Sigmoid colon (tissue), 7 donors: Measurements from ENCODE around the gene GMDS. TPM values are rescaled to one million over a fixed set of nuclear protein-coding genes. Genes with fewer than 3 reads are reported as not detected.

Source experiments
- DNase-seq: peaks from one replicate; pipeline ENCODE4 v3.0.0-alpha.2; 2019
- H3K27ac ChIP-seq, 4 donors: fragments of 200-600 bp; sonication (generic); one replicate each; pipeline ENCODE4 v1.5.1; 2016 to 2019; ENCODE audit warnings: mild to moderate bottlenecking in 1 of 4
- H3K27me3 ChIP-seq, 3 donors: fragments of 200-600 bp; sonication (generic); one replicate each; pipeline ENCODE4 v1.5.1; 2019; ENCODE audit warnings: mild to moderate bottlenecking in 1 of 3
- H3K36me3 ChIP-seq, 4 donors: fragments of 200-600 bp; sonication (generic); one replicate each; pipeline ENCODE4 v1.5.1; 2016 to 2019
- H3K4me1 ChIP-seq, 4 donors: fragments of 200-600 bp; sonication (generic); one replicate each; pipeline ENCODE4 v1.5.1; 2017 to 2019
- H3K4me3 ChIP-seq, 4 donors: fragments of 200-600 bp; sonication (generic); one replicate each; pipeline ENCODE4 v1.5.1; 2017 to 2019; ENCODE audit warnings: mild to moderate bottlenecking in 2 of 4, moderate library complexity in 1 of 4
- H3K9me3 ChIP-seq, 4 donors: fragments of 200-600 bp in 3 of 4; sonication (generic) in 3 of 4; one replicate each; pipeline versions ENCODE4 v1.5.1 to v1.6.1; 2013 to 2019
- EP300 ChIP-seq, 4 donors: sonication (generic); formaldehyde crosslinking; IDR thresholded peaks; one replicate each; pipeline ENCODE4 v1.6.1; 2017; ENCODE audit warnings: antibody characterized with exemption in 4 of 4
- POLR2A ChIP-seq, 2 donors: fragments of 450-650 bp; IDR thresholded peaks; one replicate each; pipeline ENCODE4 v1.6.1; 2016; ENCODE audit warnings: antibody characterized with exemption in 2 of 2, mild to moderate bottlenecking in 2 of 2, moderate library complexity in 2 of 2
- POLR2AphosphoS5 ChIP-seq, 4 donors: sonication (generic); formaldehyde crosslinking; IDR thresholded peaks; one replicate each; pipeline ENCODE4 v1.6.1; 2017; ENCODE audit warnings: antibody characterized with exemption in 4 of 4
- WGBS, 2 donors: extraction: QIAGEN DNeasy Blood & Tissue Kit; methylation state at CpG; one replicate each; pipeline ENCODE4 v1.1.7; 2013; 5-methylcytosine and 5-hydroxymethylcytosine counted together
- intact Hi-C: fragments of 100-400 bp; cut with DNase I; formaldehyde crosslinking; loops from one replicate; pipeline ENCODE4 v1.15.1; 2023
- polyA plus RNA-seq, 3 donors: library from polyadenylated mRNA; stranded (reverse); fragments of 200-250 nt; gene quantifications; one replicate each; pipeline ENCODE4 v1.2.3, GENCODE V29; 2013
- total RNA-seq, 4 donors: library from RNA; depleted of rRNA; stranded (reverse); fragments of >200 nt; gene quantifications; one replicate each; pipeline ENCODE4 v1.1.0, GENCODE V29; 2016
- TF ChIP-seq, protein P1 (sequence below), 4 experiments: fragments of 450-650 bp in 3 of 4; fragments of 200-600 bp in 1 of 4; IDR thresholded peaks; one replicate each; pipeline ENCODE4 v1.5.1; 2016 to 2019; ENCODE audit warnings: antibody characterized with exemption in 4 of 4, mild to moderate bottlenecking in 3 of 4, moderate library complexity in 2 of 4
- donor health status: healthy with polysubstance abuse.
- donor health status: Bipolar disorder and iron deficiency.
- donor health status: healthy.

Gene GMDS
- total and polyA plus RNA-seq, 7 donors = 3.1 to 173 (median 9.4) TPM

DNA sequence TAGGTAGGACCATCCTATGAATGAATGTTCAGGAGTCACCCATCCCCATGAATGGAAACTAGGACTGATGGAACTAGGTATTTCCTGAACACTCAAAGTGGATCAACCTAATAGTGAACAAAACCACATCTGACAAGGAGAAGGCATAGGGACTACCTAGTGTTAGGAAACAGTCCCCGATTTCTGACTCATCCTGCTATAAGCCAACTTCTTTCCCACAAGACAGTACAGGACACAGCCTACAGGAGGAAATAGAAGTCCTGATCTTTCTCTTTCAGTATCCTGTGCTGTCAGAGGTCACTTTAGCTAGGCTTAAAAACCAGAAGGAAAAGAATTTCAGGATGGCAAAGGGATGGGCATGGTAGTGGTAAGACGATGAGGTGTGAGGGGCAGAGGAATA is 19.5 kb upstream of the GMDS start:
- no peaks in the 10 kb centered on the region for H3K27me3 ChIP-seq
- intact Hi-C loops = no loop called here
- H3K4me3 ChIP-seq = no peak overlapping the region
- H3K4me1 ChIP-seq = peaks cover 0 to 3% (median 0%) of the 10 kb centered on the region in 4 donors
- H3K27ac ChIP-seq = no peak overlapping the region
- H3K9me3 ChIP-seq = no peaks in the 10 kb centered on the region
- peaks cover 0 to 3% (median 0%) of the 10 kb centered on the region in 4 donors for H3K36me3 ChIP-seq
- WGBS, 2 donors = 73 to 91% methylated on average over 2 of the region's 2 CpGs
- TF ChIP-seq POLR2A (IDR thresholded peaks at IDR 0.05) (no peak), EP300 (IDR thresholded peaks at IDR 0.05) (no peak), POLR2AphosphoS5 (IDR thresholded peaks at IDR 0.05) (no peak)
- DNase-seq = no peak

DNA sequence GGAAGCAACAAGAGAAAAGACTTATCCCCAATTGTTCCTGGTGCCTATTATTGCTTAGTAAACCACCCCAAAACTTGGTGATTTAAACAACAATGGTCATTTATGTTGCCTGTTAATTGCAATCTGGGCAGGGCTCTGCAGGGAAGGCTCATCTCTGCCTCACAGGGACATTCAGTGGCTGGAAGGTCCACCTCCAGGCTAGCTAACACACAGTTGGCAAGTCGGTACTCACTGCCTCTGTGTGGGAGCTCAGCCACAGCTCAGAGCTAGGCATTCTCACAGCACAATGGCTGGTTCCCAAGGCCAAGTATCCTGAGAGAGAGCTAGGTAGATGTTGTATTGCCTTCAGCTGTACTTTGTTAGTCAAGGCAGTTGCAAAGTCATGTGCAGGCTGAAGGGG is 18.5 kb upstream of the GMDS start:
- WGBS, 2 donors = 96 to 98% methylated on average over 1 of the region's 1 CpG
- intact Hi-C loops = no loop called here
- no peak for TF ChIP-seq EP300 (IDR thresholded peaks at IDR 0.05)
- no peak for TF ChIP-seq POLR2AphosphoS5 (IDR thresholded peaks at IDR 0.05)
- no peak for TF ChIP-seq POLR2A (IDR thresholded peaks at IDR 0.05)
- TF ChIP-seq, protein P1, sequence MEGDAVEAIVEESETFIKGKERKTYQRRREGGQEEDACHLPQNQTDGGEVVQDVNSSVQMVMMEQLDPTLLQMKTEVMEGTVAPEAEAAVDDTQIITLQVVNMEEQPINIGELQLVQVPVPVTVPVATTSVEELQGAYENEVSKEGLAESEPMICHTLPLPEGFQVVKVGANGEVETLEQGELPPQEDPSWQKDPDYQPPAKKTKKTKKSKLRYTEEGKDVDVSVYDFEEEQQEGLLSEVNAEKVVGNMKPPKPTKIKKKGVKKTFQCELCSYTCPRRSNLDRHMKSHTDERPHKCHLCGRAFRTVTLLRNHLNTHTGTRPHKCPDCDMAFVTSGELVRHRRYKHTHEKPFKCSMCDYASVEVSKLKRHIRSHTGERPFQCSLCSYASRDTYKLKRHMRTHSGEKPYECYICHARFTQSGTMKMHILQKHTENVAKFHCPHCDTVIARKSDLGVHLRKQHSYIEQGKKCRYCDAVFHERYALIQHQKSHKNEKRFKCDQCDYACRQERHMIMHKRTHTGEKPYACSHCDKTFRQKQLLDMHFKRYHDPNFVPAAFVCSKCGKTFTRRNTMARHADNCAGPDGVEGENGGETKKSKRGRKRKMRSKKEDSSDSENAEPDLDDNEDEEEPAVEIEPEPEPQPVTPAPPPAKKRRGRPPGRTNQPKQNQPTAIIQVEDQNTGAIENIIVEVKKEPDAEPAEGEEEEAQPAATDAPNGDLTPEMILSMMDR (IDR thresholded peaks at IDR 0.05) = no peak

DNA sequence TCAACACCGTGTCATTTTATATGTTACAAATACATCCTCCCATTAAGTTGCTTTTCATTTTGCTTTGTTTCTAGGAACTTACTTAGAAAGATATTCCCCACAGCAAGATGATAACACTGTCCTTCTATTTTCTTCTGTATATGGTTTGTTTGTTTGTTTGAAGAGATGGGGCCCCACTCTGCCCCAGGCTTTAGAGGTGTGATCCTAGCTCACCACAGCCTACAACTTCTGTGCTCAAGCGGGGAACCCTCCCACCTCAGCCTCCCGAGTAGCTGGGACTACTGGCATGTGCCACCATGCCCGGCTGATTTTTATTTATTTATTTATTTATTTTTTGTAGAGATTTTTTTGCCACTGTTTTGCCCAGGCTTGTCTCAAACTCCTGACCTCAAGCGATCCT is 14.2 kb upstream of the GMDS start:
- intact Hi-C loops = no loop called here
- TF ChIP-seq EP300 (IDR thresholded peaks at IDR 0.05) = no peak
- TF ChIP-seq, protein P1 (IDR thresholded peaks at IDR 0.05) = no peak
- no peak for TF ChIP-seq POLR2AphosphoS5 (IDR thresholded peaks at IDR 0.05)
- TF ChIP-seq POLR2A (IDR thresholded peaks at IDR 0.05) = no peak
- no peak for DNase-seq
- Histone ChIP-seq H3K9me3 (no peaks in the 10 kb centered on the region), H3K4me1 (no peaks in the 10 kb centered on the region), H3K4me3 (no peak overlapping the region), H3K27me3 (no peaks in the 10 kb centered on the region), H3K27ac (no peak overlapping the region), H3K36me3 (peaks cover 0 to 6% (median 0%) of the 10 kb centered on the region in 4 donors)
- WGBS, 2 donors = 24 to 79% methylated on average over 5 of the region's 5 CpGs

More for the DNA sequence above, 18.5 kb upstream of the GMDS start:
- peaks cover 0 to 1% (median 0%) of the 10 kb centered on the region in 4 donors for H3K36me3 ChIP-seq
- H3K27me3 ChIP-seq = no peaks in the 10 kb centered on the region
- H3K4me1 ChIP-seq = peaks cover 0 to 3% (median 0%) of the 10 kb centered on the region in 4 donors
- no peaks in the 10 kb centered on the region for H3K9me3 ChIP-seq
- H3K27ac ChIP-seq = no peak overlapping the region
- H3K4me3 ChIP-seq = no peak overlapping the region
- no peak for DNase-seq

DNA sequence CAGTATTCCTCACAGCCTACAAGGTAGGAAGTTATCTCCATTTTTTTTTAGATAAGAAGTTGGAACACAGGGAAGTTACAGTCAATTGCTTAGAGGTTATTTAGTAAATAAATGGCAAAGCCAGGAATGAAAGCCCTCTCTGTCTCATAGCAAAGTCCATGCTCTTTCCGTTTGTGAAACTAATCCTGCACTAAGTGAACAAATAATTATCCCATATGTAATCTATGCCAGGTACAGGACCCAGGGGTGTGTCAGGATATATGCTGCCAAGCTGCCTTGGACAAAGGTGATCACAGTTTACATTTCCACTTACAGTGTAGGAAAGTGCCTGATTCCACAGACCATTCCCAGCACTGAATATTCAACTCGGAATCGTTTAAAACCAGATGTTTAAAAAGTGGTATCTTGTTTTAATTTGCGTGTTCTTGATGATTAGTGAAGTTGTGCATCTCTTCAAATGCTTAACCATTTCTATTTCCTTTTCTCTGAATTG is 13.6 kb upstream of the GMDS start:
- Histone ChIP-seq H3K36me3 (peaks cover 0 to 9% (median 0%) of the 10 kb centered on the region in 4 donors), H3K27me3 (no peaks in the 10 kb centered on the region), H3K27ac (no peak overlapping the region), H3K4me3 (no peak overlapping the region), H3K9me3 (no peaks in the 10 kb centered on the region), H3K4me1 (no peaks in the 10 kb centered on the region)
- intact Hi-C loops = no loop called here
- WGBS, 2 donors = 15 to 65% methylated on average over 4 of the region's 4 CpGs
- no peak for DNase-seq
- TF ChIP-seq, protein P1 (IDR thresholded peaks at IDR 0.05) = no peak
- TF ChIP-seq POLR2A (IDR thresholded peaks at IDR 0.05) (no peak), POLR2AphosphoS5 (IDR thresholded peaks at IDR 0.05) (no peak), EP300 (IDR thresholded peaks at IDR 0.05) (no peak)

DNA sequence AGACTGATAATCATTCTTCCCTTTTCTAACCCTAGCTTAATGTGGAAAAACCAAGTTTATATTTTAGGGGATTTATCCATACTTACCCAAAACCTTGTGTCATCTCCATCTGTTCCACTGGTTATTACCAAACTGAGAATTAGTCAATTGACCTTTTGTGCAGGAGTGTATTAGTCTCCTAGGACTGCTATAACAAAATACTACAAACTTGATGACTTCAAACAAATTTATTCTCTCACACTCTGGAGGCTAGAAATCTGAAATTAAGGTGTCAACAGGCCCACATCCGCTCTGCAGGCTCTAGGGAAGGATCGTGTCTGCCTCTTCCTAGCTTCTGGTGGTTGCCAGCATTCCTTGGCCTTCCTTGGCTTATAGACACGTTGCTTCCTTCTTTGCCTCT is 12.7 kb upstream of the GMDS start:
- Histone ChIP-seq H3K27me3 (no peaks in the 10 kb centered on the region), H3K4me3 (no peak overlapping the region), H3K36me3 (peaks cover 0 to 9% (median 1%) of the 10 kb centered on the region in 4 donors), H3K9me3 (no peaks in the 10 kb centered on the region), H3K4me1 (no peaks in the 10 kb centered on the region), H3K27ac (no peak overlapping the region)
- intact Hi-C loops = no loop called here
- TF ChIP-seq EP300 (IDR thresholded peaks at IDR 0.05) = no peak
- no peak for TF ChIP-seq POLR2A (IDR thresholded peaks at IDR 0.05)
- TF ChIP-seq, protein P1 (IDR thresholded peaks at IDR 0.05) = no peak
- TF ChIP-seq POLR2AphosphoS5 (IDR thresholded peaks at IDR 0.05) = no peak
- no peak for DNase-seq
- WGBS, 2 donors = 64 to 89% methylated on average over 3 of the region's 3 CpGs
